SK-N-SH (cell line): ENCODE measurements around the gene AKIP1. TPM values are rescaled to one million over a fixed set of nuclear protein-coding genes. Genes with fewer than 3 reads are reported as not detected.

Source experiments
- CTCF ChIA-PET: fragments of 300-600, 350-600 bp; formaldehyde crosslinking; extraction: SDS; loops from one replicate; lab custom pipeline; 2021; lab: Yijun Ruan, JAX
- POLR2A ChIA-PET: fragments of 350-600 bp; sonication (Branson Sonifier 250); formaldehyde crosslinking; extraction: SDS; loops from one replicate; lab custom pipeline; 2020; ENCODE audit warnings: antibody characterized with exemption, inconsistent platforms; lab: Yijun Ruan, JAX
- DNase-seq: peaks from one replicate; pipeline ENCODE4 v3.0.0; 2012
- H2AFZ ChIP-seq: fragments of 200-600 bp; sonication (generic); 2 replicates; pipeline ENCODE4 v1.8.1; 2016; ENCODE audit warnings: antibody characterized with exemption, mild to moderate bottlenecking, low read depth
- H3F3A ChIP-seq: fragments of 200-600 bp; sonication (generic); replicated peaks from 2 replicates; pipeline ENCODE3; 2016; ENCODE audit warnings: antibody characterized with exemption, mild to moderate bottlenecking; ENCODE audit not compliant: insufficient read depth
- H3K27ac ChIP-seq, 2 experiments: fragments of 200-500 bp in 1 of 2; fragments of 200-600 bp in 1 of 2; sonication (Bioruptor generic) in 1 of 2; sonication (generic), shearing (Covaris generic) in 1 of 2; 2 replicates each; pipeline versions ENCODE4 v1.5.1 to v1.6.1; 2014 to 2016; ENCODE audit warnings: low read depth in 2 of 2, inconsistent platforms in 1 of 2, low read length in 1 of 2, mild to moderate bottlenecking in 1 of 2, mixed read lengths in 1 of 2
- H3K27me3 ChIP-seq: fragments of 200-600 bp; sonication (generic), shearing (Covaris generic); 2 replicates; pipeline ENCODE4 v1.6.1; 2016; ENCODE audit warnings: mixed run types; ENCODE audit not compliant: insufficient read depth
- H3K36me3 ChIP-seq, 2 experiments: fragments of 200-500 bp in 1 of 2; fragments of 200-600 bp in 1 of 2; sonication (Bioruptor generic) in 1 of 2; sonication (generic) in 1 of 2; replicated peaks in 1 of 2; 2 replicates each; pipeline versions ENCODE3 to v1.5.1; 2014 to 2016; ENCODE audit warnings: low read length in 1 of 2, mild to moderate bottlenecking in 1 of 2; ENCODE audit not compliant: insufficient read depth in 2 of 2, control insufficient read depth in 1 of 2
- H3K4me1 ChIP-seq, 2 experiments: fragments of 200-500 bp in 1 of 2; fragments of 200-600 bp in 1 of 2; sonication (Bioruptor generic) in 1 of 2; sonication (generic), shearing (Covaris generic) in 1 of 2; 2 replicates each; pipeline versions ENCODE4 v1.5.1 to v1.6.1; 2014 to 2016; ENCODE audit warnings: low read depth in 1 of 2, low read length in 1 of 2, mixed run types in 1 of 2; ENCODE audit not compliant: insufficient read depth in 2 of 2, control insufficient read depth in 1 of 2
- H3K4me2 ChIP-seq: fragments of 200-600 bp; sonication (generic), shearing (Covaris generic); 2 replicates; pipeline ENCODE4 v1.6.1; 2017; ENCODE audit warnings: mixed run types
- H3K4me3 ChIP-seq, 2 experiments: fragments of 200-500 bp in 1 of 2; fragments of 200-600 bp in 1 of 2; sonication (Bioruptor generic) in 1 of 2; sonication (generic), shearing (Covaris generic) in 1 of 2; 2 replicates each; pipeline versions ENCODE4 v1.5.1 to v1.8.1; 2014 to 2016; ENCODE audit warnings: low read depth in 2 of 2, inconsistent platforms in 1 of 2, low read length in 1 of 2, mild to moderate bottlenecking in 1 of 2, mixed read lengths in 1 of 2, moderate library complexity in 1 of 2
- H3K79me2 ChIP-seq: fragments of 200-600 bp; sonication (generic); 2 replicates; pipeline ENCODE4 v1.8.1; 2017; ENCODE audit warnings: mild to moderate bottlenecking; ENCODE audit not compliant: insufficient read depth
- H3K9ac ChIP-seq: fragments of 200-600 bp; sonication (generic); 2 replicates; pipeline ENCODE4 v1.6.1; 2017; ENCODE audit warnings: mixed run types
- H3K9me2 ChIP-seq: fragments of 200-600 bp; sonication (generic); 2 replicates; pipeline ENCODE4 v1.6.1; 2017; ENCODE audit warnings: mixed run types
- H3K9me3 ChIP-seq: fragments of 200-600 bp; sonication (generic); 2 replicates; pipeline ENCODE4 v1.6.1; 2017; ENCODE audit warnings: mixed run types, mild to moderate bottlenecking, moderate library complexity
- H4K20me1 ChIP-seq: fragments of 200-600 bp; sonication (generic); 2 replicates; pipeline ENCODE4 v1.6.1; 2017; ENCODE audit warnings: mild to moderate bottlenecking, mixed run types; ENCODE audit not compliant: insufficient read depth
- CTCF ChIP-seq: fragments of 200-600 bp; sonication (generic); IDR thresholded peaks from 2 replicates; pipeline ENCODE4 v1.6.1; 2017; ENCODE audit warnings: antibody characterized with exemption, mild to moderate bottlenecking, moderate library complexity
- EP300 ChIP-seq, 2 experiments: IDR thresholded peaks; 2 replicates each; pipeline versions ENCODE4 v1.4.0 to v1.6.1; 2012; ENCODE audit warnings: borderline replicate concordance in 1 of 2, low read depth in 1 of 2, low read length in 1 of 2
- FOXM1 ChIP-seq: IDR thresholded peaks from 2 replicates; pipeline ENCODE4 v1.4.0; 2012; ENCODE audit warnings: low read depth, mild to moderate bottlenecking
- JUND ChIP-seq: IDR thresholded peaks from 2 replicates; pipeline ENCODE4 v1.4.0; 2012
- MAX ChIP-seq: IDR thresholded peaks from 2 replicates; pipeline ENCODE4 v1.4.0; 2012; ENCODE audit warnings: low read depth
- MXI1 ChIP-seq: IDR thresholded peaks from 2 replicates; pipeline ENCODE4 v1.6.1; 2012; ENCODE audit warnings: mild to moderate bottlenecking, low read depth, low read length, improper control_type of control experiment
- NRF1 ChIP-seq: IDR thresholded peaks from 2 replicates; pipeline ENCODE4 v1.6.1; 2012; ENCODE audit warnings: low read depth, mild to moderate bottlenecking, low read length
- RAD21 ChIP-seq: IDR thresholded peaks from 2 replicates; pipeline ENCODE4 v1.6.1; 2012; ENCODE audit warnings: mild to moderate bottlenecking, low read length
- RCOR1 ChIP-seq: fragments of 150-350 bp; IDR thresholded peaks from 2 replicates; pipeline ENCODE4 v1.6.1; 2017; ENCODE audit warnings: antibody characterized with exemption, low read length
- SIN3A ChIP-seq: IDR thresholded peaks from 2 replicates; pipeline ENCODE4 v1.6.1; 2012; ENCODE audit warnings: low read depth, mild to moderate bottlenecking, low read length, moderate library complexity, borderline replicate concordance
- SMC3 ChIP-seq: IDR thresholded peaks from 2 replicates; pipeline ENCODE4 v1.6.1; 2012; ENCODE audit warnings: low read depth, low read length, improper control_type of control experiment
- TAF1 ChIP-seq: IDR thresholded peaks from 2 replicates; pipeline ENCODE4 v1.6.1; 2012; ENCODE audit warnings: low read depth, mild to moderate bottlenecking, low read length, moderate library complexity, borderline replicate concordance
- USF2 ChIP-seq: fragments of 150-350 bp; IDR thresholded peaks from 2 replicates; pipeline ENCODE4 v1.6.1; 2017; ENCODE audit warnings: antibody characterized with exemption, low read length, low read depth, borderline replicate concordance
- WGBS: methylation state at CpG from one replicate; pipeline ENCODE4 v1.1.6; 2017; ENCODE audit warnings: low lambda C conversion rate; 5-methylcytosine and 5-hydroxymethylcytosine counted together
- polyA plus RNA-seq, 3 experiments: library from polyadenylated mRNA; depleted of rRNA; stranded (reverse); fragments of >200 nt; gene quantifications; 2 replicates each; pipeline ENCODE4 v1.2.3, GENCODE V29; 2012

AKIP1 gene
- polyA plus RNA-seq, 1 of the 3 experiments (the other 2 are of a cell fraction) = 47.9 TPM

GRCh38 chr11:8908099-8908498, 2.9 kb upstream of the AKIP1 start (continued):
- TF ChIP-seq FOXM1 (no peak), EP300 (IDR thresholded peaks at IDR 0.05; ENCODE audit: borderline replicate concordance in 1 of 2, low read depth in 1 of 2, low read length in 1 of 2) (no peak), JUND (no peak), SIN3A (no peak), USF2 (no peak)

GRCh38 chr11:8910649-8911026, 351 bp upstream of the AKIP1 start:
- Histone ChIP-seq H3F3A (peaks cover 30% of the 10 kb centered on the region), H3K9ac (peak overlapping the region; percentile 46; the same call in 1 of the 2 replicates), H3K9me3 (no peaks in the 10 kb centered on the region), H3K4me3 (peak overlapping the region; percentile 62 to 77), H3K36me3 (peaks cover 6% of the 10 kb centered on the region in 2 experiments), H3K27ac (no peak overlapping the region; a peak in 1 of 4 replicates), H2AFZ (peak overlapping the region; percentile 66), H3K27me3 (no peaks in the 10 kb centered on the region), H3K4me1 (peaks cover 17 to 33% of the 10 kb centered on the region in 2 experiments)
- WGBS = 4% methylated on average over 14 of the region's 19 CpGs
- DNase-seq = no peak
- no peak for TF ChIP-seq RAD21
- TF ChIP-seq, all 33 proteins: peak for 0
- peak overlapping the region; percentile 83 for H3K4me2 ChIP-seq
- H3K9me2 ChIP-seq = no peaks in the 10 kb centered on the region
- peaks cover 5% of the 10 kb centered on the region; the same call in 1 of the 2 replicates for H4K20me1 ChIP-seq
- POLR2A ChIA-PET = interaction anchor here (1.1 to 1.4 kb wide), 3 partner anchors 28 to 221 kb away, joined by 3 to 8 read pairs (median 4); no protein-coding TSS in a partner anchor
- H3K79me2 ChIP-seq = peaks cover 44% of the 10 kb centered on the region
- CTCF ChIA-PET = interaction anchor here (1.0 to 2.4 kb wide), 4 partner anchors 11 to 227 kb away, joined by 3 to 15 read pairs (median 7); no protein-coding TSS in a partner anchor

- Histone ChIP-seq H3K79me2 (peaks cover 44% of the 10 kb centered on the region), H3K36me3 (peaks cover 31% of the 10 kb centered on the region in 2 experiments), H3K4me1 (peaks cover 22 to 29% of the 10 kb centered on the region in 2 experiments), H3F3A (peaks cover 34% of the 10 kb centered on the region), H3K9ac (peak overlapping the region; percentile 28; the same call in 1 of the 2 replicates), H3K27me3 (no peaks in the 10 kb centered on the region), H3K9me3 (no peaks in the 10 kb centered on the region), H4K20me1 (peaks cover 5% of the 10 kb centered on the region; the same call in 1 of the 2 replicates), H3K9me2 (no peaks in the 10 kb centered on the region), H3K4me2 (peak overlapping the region; percentile 72), H3K27ac (peak overlapping the region in 1 of 2 experiments; percentile 48; a peak in 3 of 4 replicates), H2AFZ (0 out of 2 replicates have a peak overlapping the region, but pooled peaks have one; percentile 32), H3K4me3 (peak overlapping the region in 1 of 2 experiments; percentile 24; a peak in 1 of 4 replicates)
- ChIA-PET CTCF (interaction anchor here (0.6 to 2.6 kb wide), 24 partner anchors 10 to 352 kb away, joined by 3 to 32 read pairs (median 5); partner anchors contain the start of genes ASCL3, C11orf16, NRIP3 and TMEM9B), POLR2A (interaction anchor here (0.7 kb wide), 1 partner anchor 224 kb away, joined by 3 read pairs; no protein-coding TSS in a partner anchor)
- TF ChIP-seq CTCF = peak; percentile 78
- TF ChIP-seq SIN3A = 0 out of 2 replicates have a peak, but pooled peaks have one; percentile 36
- peak; percentile 32; the same call in 1 of the 2 replicates for TF ChIP-seq MAX
- 0 out of 2 replicates have a peak, but pooled peaks have one; percentile 37 for TF ChIP-seq MXI1
- TF ChIP-seq SMC3 = peak; percentile 82
- TF ChIP-seq RAD21 = peak; percentile 87
- TF ChIP-seq NRF1 = no peak
- TF ChIP-seq TAF1 = no peak
- 0 out of 2 replicates have a peak, but pooled peaks have one; percentile 12 for TF ChIP-seq RCOR1
- 43% methylated on average over 9 of the region's 9 CpGs for WGBS
- peak; percentile 67 for DNase-seq
Observed at GRCh38 chr11:8913961-8914660, 3.1 kb downstream of the AKIP1 start.
